Activated naive CD4-positive, alpha-beta T cell (primary cell): ENCODE measurements around the gene ITK.
"Not testable (repeated sequence)": the region's sequence is repeated elsewhere in the genome, so short reads cannot be mapped to it uniquely, and the experiment has no call there.

Source experiments
- DNase-seq, 4 experiments: peaks; one replicate each; lab custom pipeline; 2025; lab: John Stamatoyannopoulos, UW

ITK gene

DNA sequence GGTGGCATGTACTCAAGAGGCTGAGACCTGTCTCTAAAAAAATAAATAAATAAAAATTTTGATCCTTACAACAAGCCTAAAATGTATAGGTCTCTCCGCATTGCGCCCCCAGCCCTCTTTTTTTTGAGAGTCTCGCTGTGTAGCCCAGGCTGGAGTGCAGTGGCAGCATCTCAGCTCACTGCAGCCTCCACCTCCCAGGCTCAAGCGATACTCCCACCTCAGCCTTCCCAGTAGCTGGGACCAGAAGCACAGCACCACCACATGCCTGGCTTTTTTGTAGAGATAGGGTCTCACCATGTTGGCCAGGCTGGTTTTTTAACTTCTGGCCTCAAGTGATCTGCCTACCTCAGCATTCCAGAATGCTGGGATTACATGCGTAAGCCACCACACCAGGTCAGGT lies 12.4 kb upstream of the ITK start:
- no peak for DNase-seq

DNA sequence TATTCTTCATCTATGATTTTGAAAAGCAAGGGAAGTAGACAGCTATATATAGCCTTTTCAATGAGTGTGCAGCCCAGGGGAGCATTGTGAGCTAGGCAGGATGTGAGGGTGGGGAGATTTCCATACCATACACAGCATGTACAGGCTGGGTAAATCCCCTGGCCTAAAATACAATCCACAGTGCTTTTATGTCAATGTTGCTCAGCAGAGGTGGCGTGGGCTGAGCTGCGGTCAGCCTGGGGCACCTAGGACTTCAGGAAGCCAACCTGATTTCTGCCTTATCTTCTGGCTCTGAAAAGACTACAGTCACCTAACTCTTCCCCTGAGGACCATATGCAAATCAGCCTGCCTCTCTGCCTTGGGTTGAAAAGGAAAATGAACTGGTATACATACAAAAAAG lies 8.2 kb upstream of the ITK start:
- peak; percentile 7 to 36 (median 26) for DNase-seq

DNA sequence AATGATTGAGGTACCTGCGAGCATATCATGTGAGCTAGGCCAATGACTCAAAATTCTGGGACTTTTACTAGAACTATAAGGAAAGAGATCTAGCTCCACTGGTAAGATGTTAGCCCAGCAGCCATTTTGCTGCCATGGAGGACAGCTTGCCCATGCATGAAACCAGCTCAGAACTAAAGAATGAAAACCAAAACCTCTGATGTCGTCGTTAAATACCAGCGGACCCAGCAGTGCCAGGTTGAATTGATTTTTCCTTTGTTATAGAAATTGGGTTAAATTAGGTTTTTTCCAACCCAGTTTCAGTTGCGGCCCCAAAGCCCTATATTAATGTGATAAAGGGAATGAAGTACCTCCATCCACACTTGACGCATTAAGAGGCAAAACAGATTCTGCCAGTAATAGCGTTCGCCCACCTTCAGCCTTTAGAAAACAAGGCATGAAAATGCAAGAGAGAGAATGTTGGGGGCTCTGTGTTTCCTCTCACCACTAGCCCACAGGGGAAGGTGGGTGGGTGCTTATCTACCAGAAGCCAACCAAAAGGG lies 5.5 kb upstream of the ITK start:
- DNase-seq = no peak

DNA sequence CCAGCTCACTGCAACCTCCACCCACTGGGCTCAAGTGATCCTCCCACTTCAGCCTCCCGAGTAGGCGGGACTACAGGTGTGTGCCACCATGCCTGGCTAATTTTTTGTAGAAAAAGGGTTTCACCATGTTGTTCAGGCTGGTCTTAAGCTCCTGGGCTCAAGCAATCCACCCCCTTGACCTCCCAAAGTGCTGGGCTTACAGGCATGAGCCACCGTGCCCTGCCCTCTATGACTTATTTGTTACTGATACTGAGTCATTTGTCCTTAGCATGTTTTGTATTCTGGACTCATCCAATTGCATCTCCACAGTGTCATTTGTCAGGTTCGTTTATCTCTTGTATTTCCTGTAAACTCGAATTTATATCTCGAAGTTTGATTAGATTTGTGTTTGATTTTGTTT lies 2.7 kb upstream of the ITK start:
- no peak for DNase-seq

DNA sequence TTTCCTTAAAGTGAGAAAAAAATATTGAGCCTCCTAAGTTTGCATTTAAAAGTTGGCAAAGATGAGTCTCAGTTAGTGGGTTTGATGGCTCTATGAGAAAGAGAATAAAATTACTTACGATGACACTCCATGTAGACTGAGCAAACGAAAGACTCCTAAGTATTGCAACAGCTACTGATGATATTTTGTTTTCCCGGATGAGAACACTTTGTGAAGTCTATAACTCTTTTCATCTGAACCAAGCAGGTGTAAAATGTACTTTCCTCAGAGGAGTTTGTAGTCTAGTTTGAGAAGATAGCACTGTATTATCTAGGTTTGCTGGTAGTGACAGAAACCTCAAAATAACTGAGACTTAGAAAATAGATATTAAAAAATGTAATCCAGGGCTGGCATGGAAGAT lies 1.7 kb upstream of the ITK start:
- DNase-seq = no peak

DNA sequence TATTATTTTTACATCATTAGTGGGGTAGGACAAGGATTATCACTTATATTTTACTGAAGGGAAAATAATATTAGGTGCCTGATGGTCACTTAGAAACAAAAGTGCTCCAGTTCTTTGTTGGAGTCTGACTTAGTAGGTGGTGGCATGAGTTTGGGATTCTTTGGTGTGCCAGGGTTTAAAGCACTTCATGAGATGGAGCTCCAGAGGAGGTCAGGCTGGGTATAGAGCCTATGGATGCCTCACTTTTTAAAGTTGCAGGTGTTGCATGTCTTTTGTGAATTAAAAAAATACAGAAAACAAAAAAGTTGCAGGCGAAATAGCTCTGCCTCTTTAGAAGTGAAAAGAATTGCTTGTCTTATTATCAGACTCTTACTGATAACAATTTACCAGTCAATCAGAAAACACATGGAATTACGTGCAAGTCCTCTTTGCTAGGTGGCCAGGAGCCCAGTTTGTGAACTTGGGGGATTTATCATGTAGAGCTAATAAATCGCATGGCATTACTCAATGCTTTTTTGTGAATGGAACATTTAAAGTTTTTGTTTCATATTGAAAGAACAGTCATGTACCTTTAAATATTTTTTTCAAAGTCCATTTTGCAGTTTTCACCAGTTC lies 1.6 kb downstream of the ITK start:
- no peak for DNase-seq

DNA sequence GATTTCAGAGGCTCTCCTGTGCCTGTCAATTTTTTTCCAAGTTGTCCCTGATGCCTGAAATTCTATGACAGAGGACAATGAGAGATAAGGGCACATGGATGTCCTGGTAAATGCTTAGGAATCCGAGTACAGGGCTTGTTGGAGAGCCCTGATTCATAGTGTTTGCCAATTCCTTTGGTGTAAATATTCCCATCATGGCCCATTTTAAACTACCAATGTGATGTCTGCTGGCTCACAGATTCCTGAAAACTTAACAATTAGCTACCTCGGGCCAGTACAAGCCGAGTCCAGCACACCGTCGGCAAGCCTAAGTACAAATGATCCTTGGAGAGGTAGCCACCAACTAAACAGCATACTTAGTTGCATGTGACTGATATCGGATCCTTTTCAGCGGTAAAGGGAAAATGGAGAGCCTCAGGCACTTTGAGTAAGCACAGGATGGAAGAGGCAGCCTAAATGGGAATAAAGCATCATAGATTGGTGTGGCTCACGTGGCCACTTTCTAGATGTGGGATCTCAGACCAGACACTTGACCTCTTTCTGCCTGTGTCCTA lies 3.6 kb downstream of the ITK start:
- DNase-seq = no peak

DNA sequence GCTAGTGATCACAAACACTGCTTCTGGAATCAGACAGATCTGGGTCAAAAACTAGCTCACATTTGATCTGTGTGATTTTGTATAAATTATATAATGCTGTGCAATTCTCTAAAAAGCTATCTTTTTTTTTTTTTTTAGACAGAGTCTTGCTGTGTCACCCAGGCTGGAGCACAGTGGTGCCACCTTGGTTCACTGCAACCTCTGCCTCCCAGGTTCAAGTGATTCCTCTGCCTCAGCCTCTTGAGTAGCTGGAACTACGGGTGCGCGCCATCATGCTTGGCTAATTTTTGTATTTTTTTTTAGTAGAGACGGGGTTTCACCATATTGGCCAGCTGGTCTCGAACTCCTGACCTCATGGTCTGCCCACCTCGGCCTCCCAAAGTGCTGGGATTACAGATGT lies 4.5 kb downstream of the ITK start:
- DNase-seq = not testable (repeated sequence)

DNA sequence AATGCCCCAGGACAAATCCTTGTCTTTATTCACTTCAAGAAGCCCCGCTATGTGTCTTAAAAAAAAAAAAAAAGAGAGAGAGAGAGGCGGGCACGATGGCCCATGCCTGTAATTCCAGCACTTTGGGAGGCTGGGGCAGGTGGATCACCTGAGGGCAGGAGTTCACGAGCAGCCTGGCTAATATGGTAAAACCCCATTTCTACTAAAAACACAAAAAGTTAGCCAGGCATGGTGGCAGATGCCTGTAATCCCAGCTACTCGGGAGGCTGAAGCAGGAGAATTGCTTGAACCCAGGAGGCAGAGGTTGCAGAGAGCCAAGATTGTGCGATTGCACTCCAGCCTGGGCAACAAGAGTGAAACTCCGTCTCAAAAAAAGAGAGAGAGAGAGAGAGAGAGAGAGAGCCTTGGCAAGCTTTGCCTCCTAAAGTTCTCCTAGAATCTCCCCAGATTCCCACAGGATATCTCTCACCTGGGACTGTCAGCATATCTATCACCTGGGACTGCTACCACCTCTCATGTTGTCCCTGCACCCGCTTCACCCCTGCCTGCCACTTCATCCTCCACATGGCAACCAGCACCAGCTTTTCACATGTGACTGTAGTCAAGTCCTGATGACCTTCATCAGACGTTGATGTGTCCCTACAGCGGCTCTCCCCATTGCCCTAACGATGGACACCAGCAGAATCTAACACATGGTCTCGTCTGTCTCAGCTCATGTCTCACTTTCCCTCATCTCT lies 5.8 kb downstream of the ITK start:
- no peak for DNase-seq

DNA sequence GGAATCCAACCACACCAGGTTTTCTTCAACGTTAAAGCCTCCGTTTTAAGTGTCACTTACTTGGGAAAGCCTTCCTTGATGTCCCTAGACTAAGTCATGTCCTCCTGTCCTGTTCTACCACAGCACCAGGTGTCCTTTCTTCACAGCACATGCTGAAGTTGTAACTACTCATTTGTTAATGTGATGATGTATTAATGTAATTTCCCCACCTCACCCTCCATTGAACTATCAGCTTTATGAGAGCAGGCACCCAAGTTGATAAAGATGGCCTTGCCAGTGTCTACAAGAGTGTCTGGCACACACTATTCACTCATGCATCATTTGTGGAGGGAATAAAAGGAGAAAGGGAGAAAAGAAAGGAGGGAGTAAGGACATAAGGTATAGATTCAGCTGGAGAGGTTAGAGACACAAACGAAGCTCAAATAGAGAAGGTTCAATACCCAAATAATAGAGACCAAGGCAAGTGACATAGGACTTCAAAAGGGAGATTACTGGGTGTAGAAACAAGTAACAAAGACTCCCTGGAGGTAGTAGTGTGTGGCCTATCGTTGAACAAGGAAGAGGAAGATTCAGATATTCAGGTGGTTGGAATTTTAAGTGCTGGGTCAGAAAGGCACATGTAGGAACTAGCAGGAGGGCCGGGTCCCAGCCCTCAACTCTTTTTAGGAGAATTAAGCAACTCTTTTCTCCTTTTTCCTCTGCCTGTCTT lies 6.6 kb downstream of the ITK start:
- DNase-seq = no peak

DNA sequence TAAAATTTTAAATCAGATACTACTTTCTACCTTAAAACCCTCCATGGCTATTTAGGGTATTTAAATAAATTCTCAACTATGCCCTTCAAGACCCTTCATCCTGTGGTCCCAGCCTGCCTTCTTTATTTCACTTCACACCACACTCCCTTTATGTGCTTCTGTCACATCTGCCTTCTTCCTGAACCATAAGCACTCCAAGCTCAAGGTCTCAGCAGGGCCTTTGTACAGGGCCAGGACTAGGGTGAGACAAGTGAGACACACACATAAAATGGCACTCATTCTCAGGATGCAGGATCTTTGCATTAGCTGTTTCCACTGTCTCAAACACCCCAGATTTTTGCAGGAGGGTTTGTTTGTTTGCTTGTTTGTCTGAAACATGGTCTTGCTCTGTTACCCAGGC lies 7.6 kb downstream of the ITK start:
- no peak for DNase-seq

DNA sequence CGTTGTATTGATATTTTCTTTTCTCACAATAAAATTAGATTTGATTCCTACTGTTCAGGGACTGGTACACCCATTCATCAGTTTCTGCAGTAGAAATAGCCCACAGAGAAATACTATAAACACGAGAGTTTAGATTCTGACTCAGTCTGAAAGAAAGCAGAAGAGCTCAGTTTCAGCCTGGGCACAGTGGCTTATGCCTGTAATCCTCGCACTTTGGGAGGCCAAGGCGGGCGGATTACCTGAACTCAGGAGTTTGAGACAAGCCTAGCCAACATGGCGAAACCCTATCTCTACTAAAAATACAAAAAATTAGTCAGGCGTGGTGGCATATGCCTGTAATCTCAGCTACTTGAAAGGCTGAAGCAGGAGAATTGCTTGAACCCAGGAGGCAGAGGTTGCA lies 8.6 kb downstream of the ITK start:
- no peak for DNase-seq

DNA sequence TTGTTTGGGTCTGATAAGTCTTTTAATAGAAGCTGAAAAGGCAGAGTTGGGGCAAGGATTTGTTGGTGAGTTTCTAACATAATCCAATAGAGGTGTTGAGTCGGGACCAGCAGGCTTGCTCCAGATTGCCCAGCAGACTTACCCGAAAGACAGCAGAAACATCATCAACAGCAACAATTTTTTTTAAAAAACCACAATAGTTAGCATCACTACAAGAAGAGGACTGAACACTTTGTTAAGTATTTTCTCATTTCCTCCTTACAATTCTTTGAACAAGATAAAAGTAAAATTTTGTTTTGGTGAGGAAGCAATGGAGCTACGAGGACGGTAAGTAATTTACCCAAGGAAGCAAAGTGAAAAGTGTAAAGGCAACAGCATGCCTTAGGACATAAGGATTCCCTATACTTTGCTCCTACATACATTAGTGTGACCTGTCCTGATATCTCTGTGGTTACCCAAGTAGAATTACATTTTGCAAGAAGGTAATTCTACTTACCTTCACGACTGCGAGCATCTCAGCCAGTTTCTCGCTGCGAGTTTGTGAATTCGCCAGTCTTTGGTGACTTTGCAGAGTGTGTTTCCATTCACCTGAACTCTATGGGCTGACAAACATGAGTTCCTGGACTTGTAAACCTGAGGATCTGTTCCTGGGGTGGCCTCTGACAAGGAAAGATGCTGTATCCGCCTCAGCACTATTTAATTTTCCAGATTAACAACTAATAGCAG lies 13.2 kb downstream of the ITK start:
- DNase-seq = peak in 1 of 4 experiments; percentile 13

DNA sequence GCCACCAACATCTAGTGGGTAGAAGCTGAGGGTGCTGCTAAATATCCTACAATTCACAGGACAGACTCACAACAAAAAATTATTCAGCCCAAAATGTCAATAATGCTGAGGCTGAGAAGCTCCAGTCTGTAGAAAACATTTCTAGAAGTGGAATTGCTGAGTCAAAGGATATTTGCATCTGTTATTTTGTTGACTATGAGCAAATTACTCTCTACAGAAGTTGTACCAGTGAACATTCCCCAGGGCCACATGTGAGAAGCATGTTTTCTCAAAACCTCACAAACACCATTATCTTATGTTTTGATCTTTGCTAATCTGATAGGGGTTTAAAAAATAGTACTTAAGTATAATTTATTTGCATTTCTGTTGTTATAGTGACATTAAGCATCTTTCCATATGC lies 15.4 kb downstream of the ITK start:
- DNase-seq = no peak

DNA sequence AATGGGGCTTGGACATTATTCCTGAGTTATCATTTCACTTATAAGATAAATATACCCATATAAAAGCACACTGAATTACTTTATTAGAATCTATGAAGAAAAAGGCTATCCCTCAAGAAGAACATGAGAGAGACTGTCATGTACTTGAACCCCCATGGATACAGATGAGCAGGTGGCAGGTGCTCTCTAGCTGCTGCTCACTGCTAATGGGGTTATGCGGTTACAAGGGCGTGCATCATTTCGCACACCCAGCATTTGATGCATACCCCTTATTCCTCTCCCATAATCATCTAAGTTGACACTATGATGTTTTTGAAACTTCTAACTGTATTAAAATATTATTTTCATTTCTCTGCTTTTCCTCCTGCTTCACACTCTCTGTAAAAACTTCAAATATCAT lies 16.4 kb downstream of the ITK start:
- peak in 1 of 4 experiments; percentile 9 for DNase-seq

DNA sequence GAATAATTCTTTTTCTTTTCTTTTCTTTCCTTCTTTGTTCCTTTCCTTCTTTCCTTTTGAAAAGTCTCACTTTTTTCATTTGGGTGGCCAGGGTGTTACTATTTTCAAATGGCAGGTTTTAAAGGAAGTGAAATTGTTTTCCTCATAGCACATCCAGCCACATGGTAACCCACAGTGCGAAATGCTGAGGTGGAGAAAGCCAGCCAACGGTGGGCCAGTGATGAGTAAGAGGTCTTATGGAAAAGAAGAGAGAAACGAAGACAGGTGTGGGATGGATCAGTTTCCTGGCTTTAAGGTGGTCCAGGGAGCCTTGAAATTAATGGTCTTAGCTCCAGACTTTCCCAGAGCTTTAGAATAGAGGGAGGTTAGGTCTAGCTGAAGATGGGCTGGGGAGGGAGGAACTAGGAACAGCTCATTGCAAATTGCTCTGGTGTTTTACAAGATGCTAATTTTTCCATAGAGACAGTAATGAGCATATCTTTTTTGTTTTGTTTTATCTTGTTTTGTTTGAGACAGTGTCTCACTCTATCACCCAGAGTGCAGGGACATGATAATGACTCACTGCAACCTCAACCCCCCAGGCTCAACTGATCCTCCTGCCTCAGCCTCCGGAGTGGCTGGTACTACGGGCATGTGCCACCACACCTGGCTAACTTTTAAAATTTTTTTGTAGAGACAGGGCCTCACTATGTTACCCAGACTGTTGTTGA lies 17.8 kb downstream of the ITK start:
- DNase-seq = peak in 3 of 4 experiments; percentile 13 to 34 (median 14)

DNA sequence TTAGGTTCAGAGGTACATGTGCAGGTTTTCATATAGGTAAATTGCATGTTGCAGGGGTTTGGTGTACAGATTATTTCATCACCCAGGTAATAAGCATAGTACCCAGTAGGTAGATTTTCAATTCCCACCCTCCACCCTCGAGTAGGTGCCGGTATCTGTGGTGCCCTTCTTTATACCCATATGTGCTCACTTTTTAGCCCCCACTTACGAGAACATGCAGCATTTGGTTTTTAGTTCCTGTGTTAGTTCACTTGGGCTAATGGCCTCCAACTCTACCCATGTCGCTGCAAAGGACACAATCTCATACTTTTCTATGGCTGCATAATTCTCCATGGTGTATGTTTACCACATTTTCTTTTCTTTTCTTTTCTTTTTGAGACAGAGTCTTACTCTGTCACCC lies 21.2 kb downstream of the ITK start:
- no peak for DNase-seq

DNA sequence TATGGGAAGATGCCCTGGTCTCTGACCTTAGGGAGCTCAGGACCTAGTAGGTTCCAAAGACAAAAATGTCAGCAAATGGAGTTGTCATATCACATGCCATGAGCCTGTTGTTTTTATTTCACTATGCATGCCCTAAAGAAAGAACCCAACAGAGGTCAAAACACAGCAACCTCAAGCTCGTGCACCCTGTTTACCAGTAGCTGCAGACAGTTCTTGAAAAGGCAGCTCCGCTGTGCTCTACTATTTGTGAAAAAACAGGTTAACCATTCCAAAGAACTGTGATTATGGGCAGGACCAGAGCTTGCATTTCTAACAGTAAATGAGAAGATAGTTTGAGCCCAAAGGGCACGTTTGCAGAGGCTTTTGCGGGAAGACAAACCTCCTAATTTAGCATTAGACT lies 22.8 kb downstream of the ITK start:
- peak in 1 of 4 experiments; percentile 15 for DNase-seq

DNA sequence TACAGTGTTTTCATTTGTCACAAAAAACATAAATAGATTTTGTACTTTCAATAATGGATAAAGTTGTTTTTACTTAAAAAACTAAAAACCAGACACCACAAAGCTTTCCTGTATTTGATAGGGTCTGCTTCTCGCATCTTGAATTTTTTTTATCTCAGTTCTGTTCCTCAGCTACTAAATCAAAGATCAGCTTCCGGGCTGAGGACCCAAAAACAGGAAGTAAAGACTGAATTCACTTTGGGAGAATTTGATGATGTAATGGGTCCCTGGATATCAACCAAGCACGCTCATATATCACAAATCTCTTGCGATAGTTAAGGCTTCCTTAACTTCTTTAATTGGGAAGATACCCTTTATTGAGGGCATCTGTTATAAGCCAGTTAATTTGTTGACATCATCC lies 24.1 kb downstream of the ITK start:
- DNase-seq = no peak

DNA sequence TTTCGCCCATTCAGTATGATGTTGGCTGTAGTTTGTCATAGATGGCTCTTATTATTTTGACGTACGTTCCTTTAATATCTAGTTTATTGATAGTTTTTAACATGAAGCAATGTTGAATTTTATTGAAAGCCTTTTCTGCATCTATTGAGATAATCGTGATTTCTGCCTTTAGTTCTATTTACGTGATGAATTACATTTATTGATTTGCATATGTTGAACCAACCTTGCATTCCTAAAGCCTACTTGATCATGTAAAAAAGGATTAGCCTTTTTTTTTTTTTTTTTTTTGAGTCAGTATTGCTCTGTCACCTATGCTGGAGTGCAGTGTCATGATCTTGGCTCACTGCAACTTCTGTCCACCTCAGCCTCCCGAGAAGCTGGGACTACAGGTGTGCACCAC lies 25.1 kb downstream of the ITK start:
- no peak for DNase-seq

DNA sequence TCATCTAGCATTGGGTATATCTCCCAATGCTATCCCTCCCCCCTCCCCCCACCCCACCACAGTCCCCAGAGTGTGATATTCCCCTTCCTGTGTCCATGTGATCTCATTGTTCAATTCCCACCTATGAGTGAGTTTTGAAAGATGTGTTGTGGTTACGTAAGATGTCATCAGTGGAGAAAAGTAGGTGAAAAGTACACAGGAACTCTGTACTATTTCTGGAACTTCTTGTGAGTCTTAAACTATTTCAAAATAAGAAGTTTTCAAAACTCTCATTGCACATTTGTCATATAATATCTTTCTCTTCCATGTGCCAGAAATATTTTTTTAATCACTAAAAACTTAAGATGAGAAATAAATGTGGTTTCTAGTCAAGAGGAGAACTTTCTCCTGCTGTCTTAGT lies 30.0 kb downstream of the ITK start:
- not testable (repeated sequence) for DNase-seq
